H1 (cell line): ENCODE data around the gene PECR. TPM values are rescaled to one million over a fixed set of nuclear protein-coding genes. Genes with fewer than 3 reads are reported as not detected.

ENCODE experiments used
- CTCF ChIA-PET: fragments of 300-600 bp; sonication (Branson Sonifier 250); formaldehyde crosslinking; loops from one replicate; lab custom pipeline; 2021; ENCODE audit not compliant: partially characterized antibody; lab: Charles Lee
- POLR2A ChIA-PET: fragments of 300-600 bp; sonication (Branson Sonifier 250); formaldehyde crosslinking; loops from one replicate; lab custom pipeline; 2021; ENCODE audit warnings: inconsistent platforms; ENCODE audit not compliant: partially characterized antibody; lab: Charles Lee
- DNase-seq, 2 experiments: peaks; one replicate each; pipeline versions ENCODE4 v3.0.0 to v3.0.0-alpha.2; 2010 to 2022; ENCODE audit warnings: low spot score in 2 of 2, low read depth in 1 of 2, mixed read lengths in 1 of 2
- FAIRE-seq: peaks from 2 replicates; lab custom pipeline; 2011; peaks lifted over from hg19 to GRCh38; lab: Jason Lieb, UNC
- H2AFZ ChIP-seq: 2 replicates; pipeline ENCODE4 v1.8.1; 2012; ENCODE audit warnings: low read length, inconsistent platforms
- H2AK5ac ChIP-seq: 2 replicates; pipeline ENCODE4 v1.6.1; 2013; ENCODE audit warnings: low read depth, low read length
- H2BK120ac ChIP-seq: replicated peaks from 2 replicates; pipeline ENCODE3; 2013; ENCODE audit warnings: low read depth, low read length, inconsistent platforms
- H2BK12ac ChIP-seq: 2 replicates; pipeline ENCODE4 v1.6.1; 2013; ENCODE audit warnings: low read depth, low read length
- H2BK15ac ChIP-seq: 2 replicates; pipeline ENCODE4 v1.6.1; 2013; ENCODE audit warnings: low read length
- H2BK20ac ChIP-seq: 2 replicates; pipeline ENCODE4 v1.6.1; 2013; ENCODE audit warnings: low read length
- H2BK5ac ChIP-seq: 2 replicates; pipeline ENCODE4 v1.6.1; 2013; ENCODE audit warnings: low read depth, low read length
- H3K14ac ChIP-seq: 2 replicates; pipeline ENCODE4 v1.6.1; 2013; ENCODE audit warnings: inconsistent platforms; ENCODE audit not compliant: insufficient read length
- H3K18ac ChIP-seq: 2 replicates; pipeline ENCODE4 v1.6.1; 2013; ENCODE audit warnings: low read length; ENCODE audit errors: extremely low read depth
- H3K23ac ChIP-seq: 2 replicates; pipeline ENCODE4 v1.6.1; 2013; ENCODE audit warnings: inconsistent platforms; ENCODE audit not compliant: insufficient read length
- H3K23me2 ChIP-seq: 2 replicates; pipeline ENCODE4 v1.6.1; 2013; ENCODE audit warnings: low read depth, low read length
- H3K27ac ChIP-seq: 2 replicates; pipeline ENCODE4 v1.6.1; 2011; ENCODE audit warnings: low read depth, low read length, inconsistent platforms
- H3K27me3 ChIP-seq, 4 experiments: replicated peaks in 1 of 4; 1 replicate in 1 of 4; 2 replicates in 3 of 4; pipeline versions ENCODE4 v1.6.1 to v1.8.1; 2011 to 2013; ENCODE audit warnings: low read length in 3 of 4, mild to moderate bottlenecking in 3 of 4, inconsistent platforms in 2 of 4, mixed read lengths in 2 of 4, moderate library complexity in 1 of 4; ENCODE audit not compliant: control insufficient read depth in 3 of 4, insufficient read depth in 3 of 4; ENCODE audit errors: extremely low read depth in 1 of 4
- H3K36me3 ChIP-seq, 4 experiments: 2 replicates each; pipeline versions ENCODE4 v1.6.1 to v1.8.1; 2011 to 2013; ENCODE audit warnings: mild to moderate bottlenecking in 4 of 4, low read length in 3 of 4, moderate library complexity in 2 of 4, control low read depth in 1 of 4, inconsistent platforms in 1 of 4; ENCODE audit not compliant: insufficient read depth in 4 of 4, control insufficient read depth in 2 of 4
- H3K4ac ChIP-seq: replicated peaks from 2 replicates; pipeline ENCODE3; 2013; ENCODE audit warnings: low read length, low read depth, mixed read lengths, inconsistent platforms; ENCODE audit not compliant: insufficient read length
- H3K4me1 ChIP-seq, 4 experiments: replicated peaks in 1 of 4; 1 replicate in 1 of 4; 2 replicates in 3 of 4; pipeline versions ENCODE4 v1.6.1 to v1.8.1; 2011 to 2013; ENCODE audit warnings: low read length in 3 of 4, inconsistent platforms in 2 of 4, mixed read lengths in 1 of 4; ENCODE audit not compliant: insufficient read depth in 4 of 4, control insufficient read depth in 3 of 4
- H3K4me2 ChIP-seq, 2 experiments: 2 replicates each; pipeline versions ENCODE4 v1.6.1 to v1.8.1; 2011 to 2013; ENCODE audit warnings: low read depth in 2 of 2, low read length in 2 of 2, control low read depth in 1 of 2, inconsistent platforms in 1 of 2, mild to moderate bottlenecking in 1 of 2; ENCODE audit not compliant: insufficient read depth in 1 of 2
- H3K4me3 ChIP-seq, 4 experiments: fragments of 200-600, 300-600 bp in 1 of 4; sonication (generic), shearing (Covaris generic), sonication (Bioruptor Twin) in 1 of 4; 2 replicates each; pipeline versions ENCODE4 v1.5.1 to v1.8.1; 2011 to 2016; ENCODE audit warnings: low read length in 4 of 4, low read depth in 3 of 4, control low read depth in 2 of 4, inconsistent platforms in 2 of 4, mild to moderate bottlenecking in 2 of 4, mixed read lengths in 1 of 4, moderate library complexity in 1 of 4; ENCODE audit not compliant: insufficient read depth in 2 of 4; ENCODE audit errors: extremely low read depth in 1 of 4
- H3K56ac ChIP-seq: replicated peaks from 2 replicates; pipeline ENCODE3; 2013; ENCODE audit warnings: low read depth, mild to moderate bottlenecking, mixed read lengths, low read length, inconsistent platforms; ENCODE audit not compliant: insufficient read length
- H3K79me1 ChIP-seq: 2 replicates; pipeline ENCODE4 v1.6.1; 2013; ENCODE audit warnings: low read depth, low read length, control low read depth
- H3K79me2 ChIP-seq, 2 experiments: 2 replicates each; pipeline versions ENCODE4 v1.6.1 to v1.8.1; 2012 to 2013; ENCODE audit warnings: low read length in 2 of 2, mild to moderate bottlenecking in 2 of 2, inconsistent platforms in 1 of 2; ENCODE audit not compliant: insufficient read depth in 2 of 2, control insufficient read depth in 1 of 2
- H3K9ac ChIP-seq, 4 experiments: replicated peaks in 1 of 4; 1 replicate in 1 of 4; 2 replicates in 3 of 4; pipeline versions ENCODE4 v1.6.1 to v1.8.1; 2011 to 2013; ENCODE audit warnings: low read depth in 3 of 4, low read length in 3 of 4, control low read depth in 2 of 4, mild to moderate bottlenecking in 2 of 4, moderate library complexity in 2 of 4, inconsistent platforms in 1 of 4; ENCODE audit errors: extremely low read depth in 1 of 4
- H3K9me3 ChIP-seq, 2 experiments: 2 replicates each; pipeline versions ENCODE4 v1.6.1 to v1.8.1; 2012 to 2013; ENCODE audit warnings: mild to moderate bottlenecking in 2 of 2, moderate library complexity in 2 of 2, control low read depth in 1 of 2, inconsistent platforms in 1 of 2, low read depth in 1 of 2, low read length in 1 of 2, mixed read lengths in 1 of 2; ENCODE audit not compliant: insufficient read depth in 2 of 2
- H4K20me1 ChIP-seq, 2 experiments: replicated peaks in 1 of 2; 2 replicates each; pipeline versions ENCODE3 to v1.8.1; 2011 to 2013; ENCODE audit warnings: inconsistent platforms in 2 of 2, low read length in 2 of 2, mild to moderate bottlenecking in 1 of 2; ENCODE audit not compliant: insufficient read depth in 2 of 2, control insufficient read depth in 1 of 2
- H4K5ac ChIP-seq: 2 replicates; pipeline ENCODE4 v1.6.1; 2013; ENCODE audit warnings: low read length, low read depth, mixed read lengths, inconsistent platforms; ENCODE audit not compliant: insufficient read length
- H4K8ac ChIP-seq: 2 replicates; pipeline ENCODE4 v1.8.0; 2013; ENCODE audit warnings: mild to moderate bottlenecking, moderate library complexity, low read length, inconsistent platforms; ENCODE audit not compliant: insufficient read depth; ENCODE audit errors: extremely low read depth
- H4K91ac ChIP-seq: replicated peaks from 2 replicates; pipeline ENCODE3; 2013; ENCODE audit warnings: low read length, mixed read lengths, inconsistent platforms; ENCODE audit not compliant: insufficient read length
- BACH1 ChIP-seq: IDR thresholded peaks from 2 replicates; pipeline ENCODE4 v1.6.1; 2012; ENCODE audit warnings: low read length, improper control_type of control experiment
- POLR2AphosphoS5 ChIP-seq: IDR thresholded peaks from 2 replicates; pipeline ENCODE4 v1.6.1; 2011; ENCODE audit warnings: low read depth, low read length
- WGBS, 2 experiments: shearing (Covaris generic) in 1 of 2; methylation state at CpG; one replicate each; pipeline versions ENCODE4 v1.1.6 to v1.1.7; 2013 to 2015; ENCODE audit warnings: low lambda C conversion rate in 2 of 2, mixed read lengths in 2 of 2, inconsistent platforms in 1 of 2, low coverage in 1 of 2, missing lambda C conversion rate in 1 of 2; ENCODE audit not compliant: insufficient replicate concordance in 2 of 2, insufficient coverage in 1 of 2, insufficient read length in 1 of 2; ENCODE audit errors: extremely low coverage in 1 of 2, missing lambda C conversion rate in 1 of 2; 5-methylcytosine and 5-hydroxymethylcytosine counted together
- polyA plus RNA-seq, 7 experiments: library from polyadenylated mRNA; depleted of rRNA in 3 of 7; stranded (reverse) in 5 of 7; unstranded in 2 of 7; fragments of >200 nt in 5 of 7; fragments of 200-250 nt in 2 of 7; gene quantifications; 1 replicate in 5 of 7; 2 replicates in 1 of 7; 4 replicates in 1 of 7; pipeline versions ENCODE4 v1.2.1 to v1.2.3, GENCODE V29; 2011 to 2013; ENCODE audit warnings: missing spikeins in 2 of 7, mixed read lengths in 2 of 7
- total RNA-seq: library from RNA; stranded (reverse); fragmentation: NEBNext Ultra II Directional; extraction: Animal tissue kit (Norgen Biotek cat#: 25700); gene quantifications from 2 replicates; pipeline ENCODE4 v1.2.1, GENCODE V29; 2021

Gene PECR
- total and polyA plus RNA-seq, 2 of the 8 experiments (the other 6 are each of a cell fraction or from before 2014, with no cell fraction given) = 15.9 to 19.2 TPM

GRCh38 chr2:216108310-216108966 lies 26.8 kb upstream of the PECR start:
- H4K20me1 ChIP-seq = peaks cover 0 to 8% of the 10 kb centered on the region in 2 experiments
- no peak for TF ChIP-seq BACH1
- TF ChIP-seq POLR2AphosphoS5 = 0 out of 2 replicates have a peak, but pooled peaks have one; percentile 37
- CTCF ChIA-PET = interaction anchor here (1.0 to 3.4 kb wide), 12 partner anchors 10 to 92 kb away, joined by 3 to 18 read pairs (median 6); partner anchors contain the start of genes PECR and TMEM169
- H3K9me3 ChIP-seq = no peaks in the 10 kb centered on the region
- peak overlapping the region; percentile 66 to 72 for H3K4me2 ChIP-seq
- H2BK5ac ChIP-seq = no peak overlapping the region
- peaks cover 6 to 32% (median 25%) of the 10 kb centered on the region in 4 experiments for H3K36me3 ChIP-seq
- H3K18ac ChIP-seq = no peak overlapping the region
- peak overlapping the region; percentile 71 for H4K5ac ChIP-seq
- no peaks in the 10 kb centered on the region for H3K79me1 ChIP-seq
- DNase-seq = no peak
- H3K4me1 ChIP-seq = peaks cover 4 to 9% (median 9%) of the 10 kb centered on the region in 4 experiments; a peak in 6 of 7 replicates
- peak overlapping the region in 3 of 4 experiments; percentile 51 to 91 (median 67); a peak in 6 of 7 replicates for H3K9ac ChIP-seq
- H2BK20ac ChIP-seq = no peak overlapping the region
- H3K27me3 ChIP-seq = no peaks in the 10 kb centered on the region
- H3K79me2 ChIP-seq = peaks cover 22 to 42% of the 10 kb centered on the region in 2 experiments
- H3K27ac ChIP-seq = peak overlapping the region; percentile 65; the same call in 1 of the 2 replicates
- H2BK120ac ChIP-seq = no peak overlapping the region
- H2BK12ac ChIP-seq = no peak overlapping the region; the same call in 1 of the 2 replicates
- no peak overlapping the region for H3K56ac ChIP-seq
- H3K4ac ChIP-seq = peak overlapping the region; percentile 65
- no peak overlapping the region for H3K23ac ChIP-seq
- H2AK5ac ChIP-seq = no peak overlapping the region
- H3K23me2 ChIP-seq = no peaks in the 10 kb centered on the region; the same call in 1 of the 2 replicates
- peak overlapping the region in 3 of 4 experiments; percentile 16 to 98 (median 96); a peak in 5 of 8 replicates for H3K4me3 ChIP-seq
- no peak for FAIRE-seq
- no peak overlapping the region for H2AFZ ChIP-seq
- WGBS, 2 experiments = 60% methylated on average over 6 of the region's 6 CpGs; no CpG with 5 or more reads in 1 of the 2 experiments
- POLR2A ChIA-PET = interaction anchor here (0.7 to 8.5 kb wide), 14 partner anchors 8 to 1667 kb away, joined by 3 to 73 read pairs (median 6); partner anchors contain the start of genes PECR and TMEM169
- H2BK15ac ChIP-seq = 0 out of 2 replicates have a peak overlapping the region, but pooled peaks have one; percentile 38
- H4K8ac ChIP-seq = no peak overlapping the region
- H4K91ac ChIP-seq = peak overlapping the region; percentile 70
- H3K14ac ChIP-seq = no peak overlapping the region
